Hepatocyte (in vitro differentiated cells): Measurements from ENCODE around the gene DYRK1A.

Experiments used
- EZH2 ChIP-seq: fragments of 200-600 bp; sonication (generic); IDR thresholded peaks from 2 replicates; pipeline ENCODE4 v1.6.1; 2016; ENCODE audit warnings: antibody characterized with exemption, mild to moderate bottlenecking, borderline replicate concordance
- TF ChIP-seq, protein P1 (sequence below): fragments of 200-600 bp; sonication (generic); IDR thresholded peaks from 2 replicates; pipeline ENCODE4 v1.5.1; 2016; ENCODE audit warnings: antibody characterized with exemption, mild to moderate bottlenecking; ENCODE audit not compliant: poor library complexity

DNA sequence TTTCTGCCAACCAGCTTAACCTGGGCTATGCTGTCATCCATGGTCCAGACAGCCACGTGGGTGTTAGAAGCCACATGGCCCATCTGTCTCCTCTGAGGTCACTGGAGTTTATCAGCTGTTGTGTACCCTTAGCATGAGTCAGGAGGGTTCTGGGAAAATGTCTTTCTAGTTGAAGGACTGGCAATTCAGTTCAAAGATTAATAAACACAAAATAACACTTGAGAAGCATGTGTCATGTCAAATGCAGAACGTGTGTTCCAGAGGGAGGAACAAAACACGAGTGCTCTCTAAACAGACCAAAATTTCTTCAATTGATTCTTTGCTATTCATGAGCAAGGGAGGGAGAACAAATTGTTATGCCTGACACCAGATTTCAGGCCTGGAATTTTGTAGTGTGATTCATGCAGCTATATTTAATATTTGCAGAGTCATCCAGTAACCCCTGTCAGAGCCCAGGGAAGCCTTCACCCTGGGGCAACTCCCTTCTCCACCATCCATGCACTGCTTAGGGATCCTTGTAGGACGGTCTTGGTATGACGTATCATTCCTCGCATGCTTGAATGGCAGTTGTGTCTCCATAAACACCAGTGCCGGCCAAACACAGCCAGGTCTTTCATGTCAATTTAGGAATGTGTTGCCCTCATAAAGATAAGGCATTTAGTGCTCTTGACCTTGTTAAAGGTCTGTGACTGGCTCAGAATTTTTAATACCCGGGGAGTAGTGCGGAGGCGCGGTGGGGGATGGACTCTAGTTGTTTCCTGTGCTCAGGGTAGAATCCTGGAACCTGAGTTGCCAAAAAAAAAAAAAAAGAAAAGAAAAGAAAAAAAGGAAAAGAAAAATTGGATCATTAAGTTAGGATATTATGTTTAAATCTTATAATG, 27.7 kb upstream of the DYRK1A start:
- TF ChIP-seq, protein P1, sequence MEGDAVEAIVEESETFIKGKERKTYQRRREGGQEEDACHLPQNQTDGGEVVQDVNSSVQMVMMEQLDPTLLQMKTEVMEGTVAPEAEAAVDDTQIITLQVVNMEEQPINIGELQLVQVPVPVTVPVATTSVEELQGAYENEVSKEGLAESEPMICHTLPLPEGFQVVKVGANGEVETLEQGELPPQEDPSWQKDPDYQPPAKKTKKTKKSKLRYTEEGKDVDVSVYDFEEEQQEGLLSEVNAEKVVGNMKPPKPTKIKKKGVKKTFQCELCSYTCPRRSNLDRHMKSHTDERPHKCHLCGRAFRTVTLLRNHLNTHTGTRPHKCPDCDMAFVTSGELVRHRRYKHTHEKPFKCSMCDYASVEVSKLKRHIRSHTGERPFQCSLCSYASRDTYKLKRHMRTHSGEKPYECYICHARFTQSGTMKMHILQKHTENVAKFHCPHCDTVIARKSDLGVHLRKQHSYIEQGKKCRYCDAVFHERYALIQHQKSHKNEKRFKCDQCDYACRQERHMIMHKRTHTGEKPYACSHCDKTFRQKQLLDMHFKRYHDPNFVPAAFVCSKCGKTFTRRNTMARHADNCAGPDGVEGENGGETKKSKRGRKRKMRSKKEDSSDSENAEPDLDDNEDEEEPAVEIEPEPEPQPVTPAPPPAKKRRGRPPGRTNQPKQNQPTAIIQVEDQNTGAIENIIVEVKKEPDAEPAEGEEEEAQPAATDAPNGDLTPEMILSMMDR, result no peak
- no peak for TF ChIP-seq EZH2
